ENCODE data around the gene TMEM182.

Gene TMEM182

DNA sequence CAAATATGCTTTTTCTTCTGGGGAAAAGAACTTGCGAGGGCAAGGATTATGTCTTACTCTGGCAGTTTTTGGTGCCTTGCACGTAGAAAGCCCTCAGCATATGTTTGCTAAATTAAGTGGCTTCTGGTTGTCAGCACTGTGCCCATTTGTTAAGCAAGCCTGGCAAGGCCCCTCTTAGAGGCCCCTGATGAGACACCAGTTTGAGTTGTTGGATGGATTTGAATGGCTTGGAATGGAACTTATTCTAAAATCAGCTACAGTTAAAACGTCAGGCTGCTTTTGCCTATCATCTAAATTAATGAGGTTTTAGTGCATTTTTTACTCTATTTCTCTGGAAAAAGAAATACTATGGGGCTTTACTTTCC lies 28.2 kb downstream of the TMEM182 start:
- POLR2A ChIA-PET, result no interaction called here

DNA sequence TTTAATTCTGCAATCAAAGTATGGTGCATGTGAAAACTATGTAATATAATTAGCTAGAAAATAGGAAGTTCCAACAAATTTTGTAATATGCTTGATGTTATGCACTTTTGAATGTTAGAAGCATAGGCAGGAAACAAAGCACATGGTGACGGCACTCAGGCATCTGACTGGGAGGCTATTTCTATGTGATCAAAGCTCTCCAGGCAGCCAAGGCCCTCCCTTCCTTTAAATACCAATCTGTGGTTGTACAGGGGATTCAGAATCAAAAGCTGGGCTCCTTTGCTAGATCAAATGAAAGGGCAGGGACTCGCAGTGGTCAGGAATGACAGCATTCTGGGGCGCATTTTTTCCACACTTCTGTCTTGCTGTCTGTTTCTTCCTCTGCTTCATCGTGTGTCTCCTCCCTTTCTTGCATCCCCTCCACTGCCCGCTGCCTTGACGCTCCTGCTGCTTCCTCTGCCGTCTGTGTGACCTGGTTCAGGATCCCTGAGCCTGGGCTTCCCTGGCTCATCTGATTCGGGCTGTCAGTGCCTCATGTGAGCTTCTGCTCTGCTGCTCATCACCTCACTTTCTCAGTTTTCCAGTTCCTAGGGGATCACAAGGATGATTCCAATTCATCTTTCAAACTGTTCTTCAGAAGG lies 30.9 kb downstream of the TMEM182 start:
- Histone ChIP-seq H3K9me3 (ENCODE audit: control insufficient read depth, insufficient read depth, low read depth, low read length) (no peaks in the 10 kb centered on the region), H3K4me3 (ENCODE audit: low read depth, low read length) (no peak overlapping the region), H3K4me1 (ENCODE audit: control insufficient read depth, insufficient read depth, low read length) (peaks cover 4% of the 10 kb centered on the region; the same call in 1 of the 2 replicates), H3K36me3 (ENCODE audit: control insufficient read depth in 2 of 2, insufficient read depth in 1 of 2, low read length in 2 of 2) (no peaks in the 10 kb centered on the region), H3K27ac (ENCODE audit: extremely low read depth, low read depth, low read length) (no peak overlapping the region)
- ChIA-PET CTCF (interaction anchor here (2.4 kb wide), 1 partner anchor 13 kb away, joined by 9 read pairs; no protein-coding TSS in a partner anchor), POLR2A (no interaction called here)
- no peak for TF ChIP-seq ZBTB1 (tag by site-specific recombination; IDR thresholded peaks at IDR 0.05)
- no peak for TF ChIP-seq TCF7L2 (IDR thresholded peaks at IDR 0.05; ENCODE audit: borderline replicate concordance, low read depth, low read length)
- no peak for TF ChIP-seq ZNF341 (tag by site-specific recombination; IDR thresholded peaks at IDR 0.05; ENCODE audit: low read depth)
- TF ChIP-seq, protein P1, sequence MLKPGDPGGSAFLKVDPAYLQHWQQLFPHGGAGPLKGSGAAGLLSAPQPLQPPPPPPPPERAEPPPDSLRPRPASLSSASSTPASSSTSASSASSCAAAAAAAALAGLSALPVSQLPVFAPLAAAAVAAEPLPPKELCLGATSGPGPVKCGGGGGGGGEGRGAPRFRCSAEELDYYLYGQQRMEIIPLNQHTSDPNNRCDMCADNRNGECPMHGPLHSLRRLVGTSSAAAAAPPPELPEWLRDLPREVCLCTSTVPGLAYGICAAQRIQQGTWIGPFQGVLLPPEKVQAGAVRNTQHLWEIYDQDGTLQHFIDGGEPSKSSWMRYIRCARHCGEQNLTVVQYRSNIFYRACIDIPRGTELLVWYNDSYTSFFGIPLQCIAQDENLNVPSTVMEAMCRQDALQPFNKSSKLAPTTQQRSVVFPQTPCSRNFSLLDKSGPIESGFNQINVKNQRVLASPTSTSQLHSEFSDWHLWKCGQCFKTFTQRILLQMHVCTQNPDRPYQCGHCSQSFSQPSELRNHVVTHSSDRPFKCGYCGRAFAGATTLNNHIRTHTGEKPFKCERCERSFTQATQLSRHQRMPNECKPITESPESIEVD (tag by site-specific recombination; IDR thresholded peaks at IDR 0.05), result no peak
- TF ChIP-seq, protein P2, sequence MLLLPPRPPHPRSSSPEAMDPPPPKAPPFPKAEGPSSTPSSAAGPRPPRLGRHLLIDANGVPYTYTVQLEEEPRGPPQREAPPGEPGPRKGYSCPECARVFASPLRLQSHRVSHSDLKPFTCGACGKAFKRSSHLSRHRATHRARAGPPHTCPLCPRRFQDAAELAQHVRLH (tag by site-specific recombination; IDR thresholded peaks at IDR 0.05), result no peak
- TF ChIP-seq ZNF548 (tag by site-specific recombination; IDR thresholded peaks at IDR 0.05), result no peak
- TF ChIP-seq ZFP41 (tag by site-specific recombination; IDR thresholded peaks at IDR 0.05; ENCODE audit: borderline replicate concordance), result no peak
- no peak for TF ChIP-seq ZNF48 (tag by site-specific recombination; IDR thresholded peaks at IDR 0.05)
- no peak for TF ChIP-seq ZBTB20 (tag by site-specific recombination; IDR thresholded peaks at IDR 0.05)
- TF ChIP-seq, protein P3, sequence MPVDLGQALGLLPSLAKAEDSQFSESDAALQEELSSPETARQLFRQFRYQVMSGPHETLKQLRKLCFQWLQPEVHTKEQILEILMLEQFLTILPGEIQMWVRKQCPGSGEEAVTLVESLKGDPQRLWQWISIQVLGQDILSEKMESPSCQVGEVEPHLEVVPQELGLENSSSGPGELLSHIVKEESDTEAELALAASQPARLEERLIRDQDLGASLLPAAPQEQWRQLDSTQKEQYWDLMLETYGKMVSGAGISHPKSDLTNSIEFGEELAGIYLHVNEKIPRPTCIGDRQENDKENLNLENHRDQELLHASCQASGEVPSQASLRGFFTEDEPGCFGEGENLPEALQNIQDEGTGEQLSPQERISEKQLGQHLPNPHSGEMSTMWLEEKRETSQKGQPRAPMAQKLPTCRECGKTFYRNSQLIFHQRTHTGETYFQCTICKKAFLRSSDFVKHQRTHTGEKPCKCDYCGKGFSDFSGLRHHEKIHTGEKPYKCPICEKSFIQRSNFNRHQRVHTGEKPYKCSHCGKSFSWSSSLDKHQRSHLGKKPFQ (tag by site-specific recombination; IDR thresholded peaks at IDR 0.05), result no peak
- TF ChIP-seq, protein P4, sequence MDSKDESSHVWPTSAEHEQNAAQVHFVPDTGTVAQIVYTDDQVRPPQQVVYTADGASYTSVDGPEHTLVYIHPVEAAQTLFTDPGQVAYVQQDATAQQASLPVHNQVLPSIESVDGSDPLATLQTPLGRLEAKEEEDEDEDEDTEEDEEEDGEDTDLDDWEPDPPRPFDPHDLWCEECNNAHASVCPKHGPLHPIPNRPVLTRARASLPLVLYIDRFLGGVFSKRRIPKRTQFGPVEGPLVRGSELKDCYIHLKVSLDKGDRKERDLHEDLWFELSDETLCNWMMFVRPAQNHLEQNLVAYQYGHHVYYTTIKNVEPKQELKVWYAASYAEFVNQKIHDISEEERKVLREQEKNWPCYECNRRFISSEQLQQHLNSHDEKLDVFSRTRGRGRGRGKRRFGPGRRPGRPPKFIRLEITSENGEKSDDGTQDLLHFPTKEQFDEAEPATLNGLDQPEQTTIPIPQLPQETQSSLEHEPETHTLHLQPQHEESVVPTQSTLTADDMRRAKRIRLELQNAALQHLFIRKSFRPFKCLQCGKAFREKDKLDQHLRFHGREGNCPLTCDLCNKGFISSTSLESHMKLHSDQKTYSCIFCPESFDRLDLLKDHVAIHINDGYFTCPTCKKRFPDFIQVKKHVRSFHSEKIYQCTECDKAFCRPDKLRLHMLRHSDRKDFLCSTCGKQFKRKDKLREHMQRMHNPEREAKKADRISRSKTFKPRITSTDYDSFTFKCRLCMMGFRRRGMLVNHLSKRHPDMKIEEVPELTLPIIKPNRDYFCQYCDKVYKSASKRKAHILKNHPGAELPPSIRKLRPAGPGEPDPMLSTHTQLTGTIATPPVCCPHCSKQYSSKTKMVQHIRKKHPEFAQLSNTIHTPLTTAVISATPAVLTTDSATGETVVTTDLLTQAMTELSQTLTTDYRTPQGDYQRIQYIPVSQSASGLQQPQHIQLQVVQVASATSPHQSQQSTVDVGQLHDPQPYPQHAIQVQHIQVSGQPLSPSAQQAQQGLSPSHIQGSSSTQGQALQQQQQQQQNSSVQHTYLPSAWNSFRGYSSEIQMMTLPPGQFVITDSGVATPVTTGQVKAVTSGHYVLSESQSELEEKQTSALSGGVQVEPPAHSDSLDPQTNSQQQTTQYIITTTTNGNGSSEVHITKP (tag by site-specific recombination; IDR thresholded peaks at IDR 0.05), result no peak
- TF ChIP-seq ZNF785 (tag by site-specific recombination; IDR thresholded peaks at IDR 0.05), result no peak
- TF ChIP-seq, protein P5, sequence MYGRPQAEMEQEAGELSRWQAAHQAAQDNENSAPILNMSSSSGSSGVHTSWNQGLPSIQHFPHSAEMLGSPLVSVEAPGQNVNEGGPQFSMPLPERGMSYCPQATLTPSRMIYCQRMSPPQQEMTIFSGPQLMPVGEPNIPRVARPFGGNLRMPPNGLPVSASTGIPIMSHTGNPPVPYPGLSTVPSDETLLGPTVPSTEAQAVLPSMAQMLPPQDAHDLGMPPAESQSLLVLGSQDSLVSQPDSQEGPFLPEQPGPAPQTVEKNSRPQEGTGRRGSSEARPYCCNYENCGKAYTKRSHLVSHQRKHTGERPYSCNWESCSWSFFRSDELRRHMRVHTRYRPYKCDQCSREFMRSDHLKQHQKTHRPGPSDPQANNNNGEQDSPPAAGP (tag by site-specific recombination; IDR thresholded peaks at IDR 0.05), result no peak
- TF ChIP-seq, protein P6, sequence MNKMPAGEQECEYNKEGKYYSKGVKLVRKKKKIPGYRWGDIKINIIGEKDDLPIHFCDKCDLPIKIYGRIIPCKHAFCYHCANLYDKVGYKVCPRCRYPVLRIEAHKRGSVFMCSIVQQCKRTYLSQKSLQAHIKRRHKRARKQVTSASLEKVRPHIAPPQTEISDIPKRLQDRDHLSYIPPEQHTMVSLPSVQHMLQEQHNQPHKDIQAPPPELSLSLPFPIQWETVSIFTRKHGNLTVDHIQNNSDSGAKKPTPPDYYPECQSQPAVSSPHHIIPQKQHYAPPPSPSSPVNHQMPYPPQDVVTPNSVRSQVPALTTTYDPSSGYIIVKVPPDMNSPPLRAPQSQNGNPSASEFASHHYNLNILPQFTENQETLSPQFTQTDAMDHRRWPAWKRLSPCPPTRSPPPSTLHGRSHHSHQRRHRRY (tag by site-specific recombination; IDR thresholded peaks at IDR 0.05), result no peak
- TF ChIP-seq ZNF214 (tag by site-specific recombination; IDR thresholded peaks at IDR 0.05; ENCODE audit: borderline replicate concordance), result no peak
- TF ChIP-seq ZNF248 (tag by site-specific recombination; IDR thresholded peaks at IDR 0.05), result no peak

More for the DNA sequence above, 28.2 kb downstream of the TMEM182 start:
- no peaks in the 10 kb centered on the region for H3K36me3 ChIP-seq (ENCODE audit: control insufficient read depth in 2 of 2, insufficient read depth in 1 of 2, low read length in 2 of 2)
- no peak overlapping the region for H3K27ac ChIP-seq (ENCODE audit: extremely low read depth, low read depth, low read length)
- H3K4me1 ChIP-seq (ENCODE audit: control insufficient read depth, insufficient read depth, low read length), result no peaks in the 10 kb centered on the region
- no peak overlapping the region for H3K4me3 ChIP-seq (ENCODE audit: low read depth, low read length)
- CTCF ChIA-PET, result interaction anchor here (1.4 to 1.5 kb wide), 2 partner anchors 17 to 37 kb away, joined by 5 read pairs; no protein-coding TSS in a partner anchor
- no peaks in the 10 kb centered on the region for H3K9me3 ChIP-seq (ENCODE audit: control insufficient read depth, insufficient read depth, low read depth, low read length)
- TF ChIP-seq OVOL3 (tag by site-specific recombination; IDR thresholded peaks at IDR 0.05) (no peak), KLF10 (tag by site-specific recombination; IDR thresholded peaks at IDR 0.05) (no peak), ZNF660 (tag by site-specific recombination; IDR thresholded peaks at IDR 0.05) (no peak), ZNF404 (tag by site-specific recombination; IDR thresholded peaks at IDR 0.05) (no peak), ZNF169 (tag by site-specific recombination; IDR thresholded peaks at IDR 0.05) (no peak), ZNF792 (tag by site-specific recombination; IDR thresholded peaks at IDR 0.05) (no peak)
- TF ChIP-seq, protein P7, sequence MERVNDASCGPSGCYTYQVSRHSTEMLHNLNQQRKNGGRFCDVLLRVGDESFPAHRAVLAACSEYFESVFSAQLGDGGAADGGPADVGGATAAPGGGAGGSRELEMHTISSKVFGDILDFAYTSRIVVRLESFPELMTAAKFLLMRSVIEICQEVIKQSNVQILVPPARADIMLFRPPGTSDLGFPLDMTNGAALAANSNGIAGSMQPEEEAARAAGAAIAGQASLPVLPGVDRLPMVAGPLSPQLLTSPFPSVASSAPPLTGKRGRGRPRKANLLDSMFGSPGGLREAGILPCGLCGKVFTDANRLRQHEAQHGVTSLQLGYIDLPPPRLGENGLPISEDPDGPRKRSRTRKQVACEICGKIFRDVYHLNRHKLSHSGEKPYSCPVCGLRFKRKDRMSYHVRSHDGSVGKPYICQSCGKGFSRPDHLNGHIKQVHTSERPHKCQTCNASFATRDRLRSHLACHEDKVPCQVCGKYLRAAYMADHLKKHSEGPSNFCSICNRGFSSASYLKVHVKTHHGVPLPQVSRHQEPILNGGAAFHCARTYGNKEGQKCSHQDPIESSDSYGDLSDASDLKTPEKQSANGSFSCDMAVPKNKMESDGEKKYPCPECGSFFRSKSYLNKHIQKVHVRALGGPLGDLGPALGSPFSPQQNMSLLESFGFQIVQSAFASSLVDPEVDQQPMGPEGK (tag by site-specific recombination; IDR thresholded peaks at IDR 0.05), result no peak
- TF ChIP-seq, protein P8, sequence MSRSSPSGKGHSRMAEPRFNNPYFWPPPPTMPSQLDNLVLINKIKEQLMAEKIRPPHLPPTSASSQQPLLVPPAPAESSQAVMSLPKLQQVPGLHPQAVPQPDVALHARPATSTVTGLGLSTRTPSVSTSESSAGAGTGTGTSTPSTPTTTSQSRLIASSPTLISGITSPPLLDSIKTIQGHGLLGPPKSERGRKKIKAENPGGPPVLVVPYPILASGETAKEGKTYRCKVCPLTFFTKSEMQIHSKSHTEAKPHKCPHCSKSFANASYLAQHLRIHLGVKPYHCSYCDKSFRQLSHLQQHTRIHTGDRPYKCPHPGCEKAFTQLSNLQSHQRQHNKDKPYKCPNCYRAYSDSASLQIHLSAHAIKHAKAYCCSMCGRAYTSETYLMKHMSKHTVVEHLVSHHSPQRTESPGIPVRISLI (tag by site-specific recombination; IDR thresholded peaks at IDR 0.05), result no peak

Measured in HEK293 (cell line).